RWPE1 (cell line): Measurements from ENCODE around the gene PLEKHG5.

Source experiments
- CTCF ChIA-PET: fragments of 350-600 bp; sonication (Branson Sonifier 250); formaldehyde crosslinking; extraction: SDS; loops from one replicate; lab custom pipeline; 2021; lab: Yijun Ruan, JAX
- POLR2A ChIA-PET: fragments of 400-600 bp; formaldehyde crosslinking; extraction: SDS; loops from one replicate; lab custom pipeline; 2020; ENCODE audit warnings: antibody characterized with exemption; ENCODE audit not compliant: low non-redundant PET; lab: Yijun Ruan, JAX
- DNase-seq: peaks from one replicate; pipeline ENCODE4 v3.0.0; 2012; ENCODE audit warnings: low spot score
- H3K27ac ChIP-seq: fragments of 450-650 bp; 2 replicates; pipeline ENCODE4 v1.5.1; 2017
- TF ChIP-seq, protein P1 (sequence below): fragments of 450-650 bp; conservative IDR thresholded peaks from 2 replicates; pipeline ENCODE4 v1.5.1; 2017; ENCODE audit warnings: low read depth, mild to moderate bottlenecking

Gene PLEKHG5

DNA sequence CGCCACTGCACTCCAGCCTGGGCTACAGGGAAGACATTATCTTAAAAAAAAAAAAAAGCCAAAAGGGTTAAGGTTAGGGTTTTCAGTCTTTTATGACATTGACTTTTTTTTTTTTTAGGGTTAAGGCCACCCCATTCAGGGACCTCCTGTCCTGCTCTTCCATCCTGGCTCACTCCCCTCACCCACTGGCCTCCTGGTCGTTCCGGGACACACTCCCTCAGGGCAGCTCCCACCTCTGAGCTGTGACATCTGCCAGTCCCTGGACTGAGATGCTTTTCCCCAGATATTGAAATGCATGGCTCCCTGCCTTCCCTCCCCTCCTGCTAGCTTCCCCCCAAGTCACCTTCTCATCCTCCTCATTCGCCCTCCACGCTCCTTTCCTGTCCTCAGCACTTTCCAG lies 9.6 kb downstream of the PLEKHG5 start:
- H3K27ac ChIP-seq = peak overlapping the region; percentile 48
- CTCF ChIA-PET = interaction anchor here (1.3 kb wide), 1 partner anchor 8 kb away, joined by 9 read pairs; no protein-coding TSS in a partner anchor
- no peak for DNase-seq
- POLR2A ChIA-PET = no interaction called here
- TF ChIP-seq, protein P1, sequence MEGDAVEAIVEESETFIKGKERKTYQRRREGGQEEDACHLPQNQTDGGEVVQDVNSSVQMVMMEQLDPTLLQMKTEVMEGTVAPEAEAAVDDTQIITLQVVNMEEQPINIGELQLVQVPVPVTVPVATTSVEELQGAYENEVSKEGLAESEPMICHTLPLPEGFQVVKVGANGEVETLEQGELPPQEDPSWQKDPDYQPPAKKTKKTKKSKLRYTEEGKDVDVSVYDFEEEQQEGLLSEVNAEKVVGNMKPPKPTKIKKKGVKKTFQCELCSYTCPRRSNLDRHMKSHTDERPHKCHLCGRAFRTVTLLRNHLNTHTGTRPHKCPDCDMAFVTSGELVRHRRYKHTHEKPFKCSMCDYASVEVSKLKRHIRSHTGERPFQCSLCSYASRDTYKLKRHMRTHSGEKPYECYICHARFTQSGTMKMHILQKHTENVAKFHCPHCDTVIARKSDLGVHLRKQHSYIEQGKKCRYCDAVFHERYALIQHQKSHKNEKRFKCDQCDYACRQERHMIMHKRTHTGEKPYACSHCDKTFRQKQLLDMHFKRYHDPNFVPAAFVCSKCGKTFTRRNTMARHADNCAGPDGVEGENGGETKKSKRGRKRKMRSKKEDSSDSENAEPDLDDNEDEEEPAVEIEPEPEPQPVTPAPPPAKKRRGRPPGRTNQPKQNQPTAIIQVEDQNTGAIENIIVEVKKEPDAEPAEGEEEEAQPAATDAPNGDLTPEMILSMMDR = no peak

DNA sequence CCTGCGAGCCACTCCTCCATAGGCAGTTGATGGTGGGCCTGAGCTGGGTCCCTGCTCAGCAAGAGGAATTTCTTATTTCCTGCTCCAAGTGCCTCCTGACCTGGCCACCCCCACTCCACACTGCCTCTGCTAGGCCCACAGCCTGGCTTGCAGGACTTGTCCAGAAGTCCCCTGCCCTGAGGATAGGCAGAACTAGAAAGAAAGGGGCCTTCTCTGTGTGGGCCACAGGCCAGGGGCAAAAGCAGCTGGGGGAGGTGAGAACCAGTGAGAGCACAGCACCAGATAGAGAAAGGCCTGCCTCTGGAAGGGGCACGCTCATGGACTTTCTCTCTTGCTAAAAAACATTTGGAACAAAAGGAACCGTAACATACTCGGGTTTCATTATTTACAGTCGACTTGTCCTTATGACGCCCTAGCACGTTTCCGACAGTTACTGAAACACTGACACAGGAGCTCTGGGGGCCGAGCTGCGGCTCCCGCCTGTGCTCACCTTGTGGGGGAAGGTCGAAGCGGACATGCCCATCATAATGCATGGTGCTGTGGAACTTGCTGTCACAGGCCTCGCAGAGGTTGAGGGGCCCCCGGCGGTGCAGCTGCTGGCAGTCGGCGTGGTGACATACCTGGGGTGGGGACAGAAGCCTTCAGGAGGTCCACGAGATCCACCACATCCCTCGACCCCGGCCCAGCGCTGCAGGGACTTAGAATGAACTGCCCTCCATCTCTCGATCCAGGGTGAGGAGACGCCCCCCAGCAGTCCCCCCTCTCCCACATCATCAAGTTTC lies 14.2 kb downstream of the PLEKHG5 start:
- TF ChIP-seq, protein P1 = no peak
- CTCF ChIA-PET = interaction anchor here (0.6 to 1.3 kb wide), 4 partner anchors 17 to 288 kb away, joined by 3 to 8 read pairs (median 6); no protein-coding TSS in a partner anchor
- no peak for DNase-seq
- POLR2A ChIA-PET = interaction anchor here (0.6 kb wide), 1 partner anchor 76 kb away, joined by 7 read pairs; no protein-coding TSS in a partner anchor
- peak overlapping the region; percentile 79 for H3K27ac ChIP-seq

DNA sequence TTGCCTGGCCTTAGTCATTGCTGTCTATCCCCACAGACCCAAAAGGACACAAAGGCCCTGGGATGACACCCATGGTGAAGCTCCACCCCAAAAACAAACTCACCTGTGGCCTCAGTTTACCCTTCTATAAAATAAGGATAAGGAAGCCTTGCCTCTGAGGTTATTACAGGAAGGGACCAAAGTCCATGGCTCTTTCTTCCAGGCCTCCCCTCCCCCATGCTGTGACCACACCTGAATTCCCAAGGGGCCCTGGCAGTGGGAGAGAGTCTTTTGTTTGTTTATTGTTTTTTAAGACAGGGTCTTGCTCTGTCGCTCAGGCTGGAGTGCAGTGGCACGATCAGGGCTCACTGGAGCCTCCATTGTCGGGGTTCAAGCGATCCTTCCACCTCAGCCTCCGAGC lies 15.0 kb downstream of the PLEKHG5 start:
- ChIA-PET CTCF (interaction anchor here (1.0 to 1.3 kb wide), 3 partner anchors 39 to 53 kb away, joined by 3 read pairs; no protein-coding TSS in a partner anchor), POLR2A (no interaction called here)
- DNase-seq = no peak
- H3K27ac ChIP-seq = peak overlapping the region; percentile 79
- TF ChIP-seq, protein P1 = no peak

DNA sequence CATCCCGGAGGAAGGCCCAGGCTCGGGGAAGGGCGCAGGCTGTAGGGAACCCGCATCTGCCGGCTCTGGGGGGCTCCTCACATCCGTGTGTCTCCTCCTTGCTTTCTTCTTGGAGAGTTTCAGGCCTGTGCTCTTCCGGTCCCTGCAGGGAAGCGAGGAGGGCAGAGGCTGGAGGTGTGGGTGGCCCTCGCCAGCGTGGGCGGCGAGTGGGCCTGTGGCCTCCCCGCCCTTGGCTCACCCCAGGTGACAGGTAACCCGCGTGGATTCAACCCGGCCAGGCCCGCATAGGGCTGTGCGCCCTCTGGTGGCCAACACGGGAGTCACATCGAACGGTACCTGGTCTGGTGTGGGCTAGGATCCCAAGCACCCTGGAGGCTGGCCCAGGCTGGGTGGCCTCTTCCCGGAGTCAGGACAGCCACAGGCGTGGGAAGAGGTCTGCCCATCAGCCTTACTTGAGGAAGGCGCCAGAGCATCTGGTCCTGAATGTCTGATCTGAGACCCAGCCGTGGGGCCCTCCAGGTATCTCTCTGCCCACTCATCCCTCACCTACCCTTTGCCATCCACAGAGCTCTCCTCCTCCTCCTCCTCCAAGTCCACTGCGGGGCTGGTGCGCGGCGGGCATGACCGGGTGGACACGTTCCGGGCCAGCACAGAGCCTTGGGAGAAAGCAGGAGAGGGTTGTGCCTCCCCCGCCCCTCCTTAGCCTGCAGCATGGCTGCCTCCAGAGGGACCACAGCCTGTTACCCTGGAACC lies 15.9 kb downstream of the PLEKHG5 start:
- peak overlapping the region; percentile 79 for H3K27ac ChIP-seq
- ChIA-PET POLR2A (no interaction called here), CTCF (interaction anchor here (0.6 to 1.3 kb wide), 10 partner anchors 9 to 1475 kb away, joined by 3 to 5 read pairs (median 3); no protein-coding TSS in a partner anchor)
- TF ChIP-seq, protein P1 = peak; percentile 96
- peak; percentile 74 for DNase-seq

GRCh38 chr1:6474815-6475282 lies 16.6 kb downstream of the PLEKHG5 start:
- ChIA-PET CTCF (interaction anchor here (1.1 kb wide), 1 partner anchor 51 kb away, joined by 3 read pairs; no protein-coding TSS in a partner anchor), POLR2A (no interaction called here)
- peak overlapping the region; percentile 79; the same call in 1 of the 2 replicates for H3K27ac ChIP-seq
- TF ChIP-seq, protein P1 = no peak
- DNase-seq = no peak
